Activated CD4-positive, CD25-positive, alpha-beta regulatory T cell treated with anti-CD3 and anti-CD28 coated beads, Interleukin-2, amount 50 U/mL, for 16 hours (primary cell): ENCODE measurements around the gene LRRC38.

Source experiments
- DNase-seq: peaks from one replicate; pipeline ENCODE4 v3.0.0-alpha.2; 2020; ENCODE audit warnings: low read depth, low spot score

The LRRC38 gene

GRCh38 chr1:13517193-13517812 lies 3.5 kb upstream of the LRRC38 start:
- no peak for DNase-seq

GRCh38 chr1:13516606-13517005 lies 2.8 kb upstream of the LRRC38 start:
- DNase-seq: no peak

- DNase-seq: no peak
Observed at GRCh38 chr1:13514821-13515220, 1.0 kb upstream of the LRRC38 start.

- DNase-seq: no peak
Observed at GRCh38 chr1:13513063-13513894, 524 bp downstream of the LRRC38 start.

GRCh38 chr1:13512472-13512871 lies 1.3 kb downstream of the LRRC38 start:
- DNase-seq: no peak

- DNase-seq: no peak
Observed at GRCh38 chr1:13510499-13510898, 3.3 kb downstream of the LRRC38 start.

- DNase-seq: no peak
Observed at GRCh38 chr1:13507075-13507474, 6.7 kb downstream of the LRRC38 start.

- DNase-seq: no peak
Observed at GRCh38 chr1:13505020-13505419, 8.8 kb downstream of the LRRC38 start.

GRCh38 chr1:13500806-13501205 lies 13.0 kb downstream of the LRRC38 start:
- DNase-seq: no peak

GRCh38 chr1:13499422-13499821 lies 14.4 kb downstream of the LRRC38 start:
- no peak for DNase-seq

- no peak for DNase-seq
Observed at GRCh38 chr1:13498553-13498952, 15.2 kb downstream of the LRRC38 start.

GRCh38 chr1:13495186-13495585 lies 18.6 kb downstream of the LRRC38 start:
- no peak for DNase-seq

- no peak for DNase-seq
Observed at GRCh38 chr1:13494712-13495111, 19.1 kb downstream of the LRRC38 start.

GRCh38 chr1:13494025-13494424 lies 19.8 kb downstream of the LRRC38 start:
- DNase-seq: no peak

GRCh38 chr1:13492711-13493110 lies 21.1 kb downstream of the LRRC38 start:
- DNase-seq: no peak

- DNase-seq: no peak
Observed at GRCh38 chr1:13487957-13488356, 25.8 kb downstream of the LRRC38 start.

- no peak for DNase-seq
Observed at GRCh38 chr1:13487143-13487868, 26.5 kb downstream of the LRRC38 start.

GRCh38 chr1:13483946-13484345 lies 29.9 kb downstream of the LRRC38 start:
- DNase-seq: no peak

- DNase-seq: no peak
Observed at GRCh38 chr1:13482600-13482999, 31.2 kb downstream of the LRRC38 start.

GRCh38 chr1:13479171-13479856 lies 34.5 kb downstream of the LRRC38 start:
- DNase-seq: no peak

- DNase-seq: no peak
Observed at GRCh38 chr1:13478692-13479091, 35.1 kb downstream of the LRRC38 start.

- DNase-seq: no peak
Observed at GRCh38 chr1:13469343-13469742, 44.5 kb downstream of the LRRC38 start.
